ENCODE data around the gene PSMA4.
"Not testable (repeated sequence)": the region's sequence is repeated elsewhere in the genome, so short reads cannot be mapped to it uniquely, and the experiment has no call there.

Gene PSMA4

GRCh38 chr15:78540141-78540870, at the start of gene PSMA4:
Gene PSMA4 (plus strand): TSS chr15:78540444. CDS start chr15:78541928, 1,484 bp downstream.
- DNase-seq = peak; percentile 95

GRCh38 chr15:78492872-78493271, 47.4 kb upstream of the PSMA4 start:
- no peak for DNase-seq

GRCh38 chr15:78501857-78502256, 38.4 kb upstream of the PSMA4 start:
- no peak for DNase-seq

- DNase-seq = no peak
These were observed 37.6 kb upstream of the PSMA4 start for GRCh38 chr15:78502641-78503040.

GRCh38 chr15:78506971-78507830, 33.0 kb upstream of the PSMA4 start, which contains the start of gene HYKK:
Gene HYKK (plus strand): TSS chr15:78507577. CDS start chr15:78513089, 5,512 bp downstream.
- DNase-seq = peak; percentile 83

- DNase-seq = no peak
These were observed 32.4 kb upstream of the PSMA4 start for GRCh38 chr15:78507831-78508160.

GRCh38 chr15:78508272-78508671, 32.0 kb upstream of the PSMA4 start:
- DNase-seq = no peak

- no peak for DNase-seq
These were observed 30.4 kb upstream of the PSMA4 start for GRCh38 chr15:78509726-78510312.

- DNase-seq = not testable (repeated sequence)
These were observed 20.2 kb upstream of the PSMA4 start for GRCh38 chr15:78520035-78520434.

- DNase-seq = no peak
These were observed 16.0 kb upstream of the PSMA4 start for GRCh38 chr15:78524230-78524629.

- DNase-seq = no peak
These were observed 12.9 kb upstream of the PSMA4 start for GRCh38 chr15:78527325-78527724.

- no peak for DNase-seq
These were observed 6.9 kb upstream of the PSMA4 start for GRCh38 chr15:78533331-78533730.

- no peak for DNase-seq
These were observed 4.1 kb upstream of the PSMA4 start for GRCh38 chr15:78536134-78536533.

- DNase-seq = no peak
These were observed 2.9 kb upstream of the PSMA4 start for GRCh38 chr15:78537266-78537905.

GRCh38 chr15:78538358-78538757, 1.9 kb upstream of the PSMA4 start:
- DNase-seq = no peak

- not testable (repeated sequence) for DNase-seq
These were observed 642 bp upstream of the PSMA4 start for GRCh38 chr15:78539464-78540140.

- peak; percentile 23 for DNase-seq
These were observed 863 bp downstream of the PSMA4 start for GRCh38 chr15:78540871-78541743.

GRCh38 chr15:78541744-78542034, 1.4 kb downstream of the PSMA4 start:
- DNase-seq = no peak

GRCh38 chr15:78542647-78543046, 2.4 kb downstream of the PSMA4 start:
- DNase-seq = no peak

GRCh38 chr15:78550194-78550593, 9.9 kb downstream of the PSMA4 start:
- no peak for DNase-seq

- no peak for DNase-seq
These were observed 10.6 kb downstream of the PSMA4 start for GRCh38 chr15:78550815-78551214.

- DNase-seq = no peak
These were observed 11.7 kb downstream of the PSMA4 start for GRCh38 chr15:78551902-78552301.
